GM12891 (cell line): Measurements from ENCODE around the gene NRDC.

Experiments
- PAX5 ChIP-seq: IDR thresholded peaks from 2 replicates; pipeline ENCODE4 v1.6.1; 2011; ENCODE audit warnings: low read length, moderate library complexity, mild to moderate bottlenecking; ENCODE audit not compliant: insufficient read depth, severe bottlenecking
- POLR2A ChIP-seq: IDR thresholded peaks from 2 replicates; pipeline ENCODE4 v1.6.1; 2011; ENCODE audit warnings: low read depth, low read length, control low read depth
- POLR2AphosphoS5 ChIP-seq: IDR thresholded peaks from 2 replicates; pipeline ENCODE4 v1.6.1; 2011; ENCODE audit warnings: low read depth, low read length, control low read depth
- SPI1 ChIP-seq: IDR thresholded peaks from 2 replicates; pipeline ENCODE4 v1.6.1; 2011; ENCODE audit warnings: low read depth, low read length, control low read depth
- TAF1 ChIP-seq: IDR thresholded peaks from 2 replicates; pipeline ENCODE4 v1.6.1; 2011; ENCODE audit warnings: low read depth, low read length, control low read depth

DNA sequence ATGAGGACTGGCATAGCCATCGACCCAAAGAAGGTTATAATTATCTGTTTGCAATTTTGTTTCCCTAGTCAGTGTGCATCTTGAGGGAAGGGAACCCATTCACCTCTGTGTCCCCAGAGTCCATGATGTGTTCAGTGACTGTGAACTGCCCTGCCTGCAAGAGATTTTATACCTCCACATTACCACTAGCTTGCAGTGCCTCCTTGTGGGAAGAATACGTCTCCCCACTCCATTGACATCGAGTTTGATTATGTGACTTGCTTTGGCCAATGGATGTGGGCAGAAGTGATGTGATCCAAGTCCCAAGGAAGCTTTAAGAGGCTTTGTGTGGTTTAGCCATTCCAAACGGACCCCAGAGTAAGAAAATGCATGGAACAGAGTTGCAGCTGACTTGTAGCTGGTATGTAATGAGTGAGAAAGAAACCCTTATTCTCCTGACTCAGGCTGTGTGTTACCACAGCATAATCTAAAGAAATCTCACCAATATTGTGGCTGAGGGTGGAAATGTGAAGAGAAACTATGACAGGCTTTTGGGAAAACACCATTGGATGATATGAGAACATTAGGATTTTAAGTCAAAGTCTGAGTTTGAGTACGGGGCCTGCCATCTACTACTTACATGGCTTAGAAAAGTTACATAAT, 47.8 kb upstream of the NRDC start:
- TF ChIP-seq POLR2A (no peak), POLR2AphosphoS5 (no peak), TAF1 (no peak), PAX5 (no peak), SPI1 (no peak)
